NCI-H345 treated with DMSO at 0.1 percent for 48 hours (cell line): ENCODE data around the gene KHDC4.

ENCODE experiments used
- DNase-seq: peaks from one replicate; lab custom pipeline; 2025; ENCODE audit not compliant: unreplicated experiment; lab: John Stamatoyannopoulos, UW

KHDC4 gene

DNA sequence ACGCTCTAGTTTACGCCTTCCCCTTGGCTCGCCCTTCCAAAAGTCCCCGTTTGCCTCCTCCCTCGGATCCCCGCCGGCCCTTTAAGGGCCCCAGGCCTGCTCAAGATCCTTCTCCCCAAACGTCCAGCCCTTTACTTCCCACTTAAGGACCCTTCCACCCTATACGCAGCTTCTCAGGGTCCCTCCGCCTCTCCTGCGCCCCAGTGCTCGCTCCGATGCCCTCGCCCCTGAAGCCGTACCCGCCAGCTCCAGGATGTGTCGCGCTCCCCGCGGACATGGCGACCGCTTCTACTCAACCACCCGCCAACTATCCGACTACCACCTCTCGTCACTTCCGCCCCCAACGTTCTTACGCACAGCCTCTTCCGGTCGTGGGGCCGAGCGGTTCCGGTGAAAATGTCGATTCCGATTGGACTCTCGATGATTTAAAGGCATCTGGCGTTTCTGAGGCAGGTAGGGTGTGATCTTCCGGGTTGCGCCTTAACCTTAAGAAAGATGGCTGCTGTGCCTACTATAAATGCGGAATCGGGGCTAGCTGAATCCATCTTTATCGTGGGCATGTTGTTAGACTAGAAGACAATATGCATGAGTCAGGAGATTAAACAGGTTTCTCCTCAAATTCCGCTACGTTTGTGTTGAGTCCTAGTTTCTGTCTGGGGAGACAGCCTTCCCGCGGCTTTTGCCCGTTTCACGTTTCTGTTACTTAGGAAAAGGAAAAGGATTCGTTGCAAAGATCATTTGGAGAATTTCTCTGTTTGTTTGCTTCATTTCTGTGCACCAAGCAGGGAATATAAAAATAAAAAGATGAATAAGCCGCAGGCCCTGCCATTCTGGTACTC is at the start of gene KHDC4:
TSS of gene KHDC4 (minus strand) at position 317 of the 839 bp plus-strand sequence. CDS start at position 277, 40 bp downstream.
- peak; percentile 100 for DNase-seq

DNA sequence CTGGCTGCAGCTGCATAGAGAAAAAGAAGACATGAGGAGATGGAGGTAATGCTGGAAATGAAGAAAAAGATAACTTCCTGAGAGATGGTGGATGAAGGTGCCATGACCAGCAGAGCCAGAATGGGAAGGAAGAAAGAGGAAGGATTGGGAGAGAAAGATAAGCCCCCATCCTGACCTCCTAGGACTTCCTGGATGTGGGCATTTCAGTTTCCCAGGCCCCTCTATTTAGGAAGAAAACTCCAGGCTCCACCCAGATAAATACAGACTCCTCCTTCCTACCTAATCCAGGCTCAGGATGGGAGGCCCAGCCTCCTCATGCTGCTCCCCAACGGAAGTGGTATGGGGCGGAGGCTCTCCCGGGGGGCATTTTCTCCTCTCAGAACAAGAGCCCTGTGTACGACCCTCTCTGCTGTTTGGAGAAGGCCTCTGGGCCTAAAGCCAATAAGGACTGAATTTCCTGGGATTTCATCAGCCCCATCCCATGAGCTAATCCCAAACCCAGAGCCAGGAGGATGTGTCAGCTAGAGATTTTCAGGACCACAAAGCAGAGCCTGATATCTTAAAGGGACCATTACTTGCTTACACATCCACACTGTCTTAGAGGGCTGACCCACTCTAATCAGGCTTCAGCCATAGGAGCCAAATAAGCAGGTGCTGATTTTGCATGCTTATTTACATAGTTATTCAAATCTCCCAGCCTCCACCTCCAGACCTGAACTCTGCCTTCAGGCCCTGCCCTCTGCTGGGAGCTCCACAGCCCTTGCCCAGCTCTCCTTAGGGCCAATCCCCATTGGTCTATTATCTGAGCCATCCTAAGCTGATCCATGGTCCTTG is 49.2 kb upstream of the KHDC4 start:
- DNase-seq, result peak; percentile 65

DNA sequence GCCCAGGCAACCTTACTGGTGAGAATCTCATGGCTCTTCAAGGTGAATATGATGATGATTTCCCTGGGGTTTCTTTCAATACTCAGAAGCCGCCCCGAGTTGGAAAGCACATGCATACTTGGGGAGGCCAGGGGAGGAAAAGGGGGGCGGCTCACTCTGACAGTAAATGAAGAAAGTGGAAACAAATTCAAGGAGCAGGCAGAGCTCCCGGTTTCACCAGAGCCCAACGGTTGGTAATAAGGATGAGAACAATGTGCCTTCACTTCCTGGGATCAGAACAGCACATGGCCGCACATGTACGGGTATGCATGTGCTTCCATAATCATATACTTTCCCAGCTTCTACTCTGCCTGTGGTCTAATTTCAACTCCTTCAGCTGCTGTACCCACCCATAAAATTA is 47.9 kb upstream of the KHDC4 start:
- no peak for DNase-seq

DNA sequence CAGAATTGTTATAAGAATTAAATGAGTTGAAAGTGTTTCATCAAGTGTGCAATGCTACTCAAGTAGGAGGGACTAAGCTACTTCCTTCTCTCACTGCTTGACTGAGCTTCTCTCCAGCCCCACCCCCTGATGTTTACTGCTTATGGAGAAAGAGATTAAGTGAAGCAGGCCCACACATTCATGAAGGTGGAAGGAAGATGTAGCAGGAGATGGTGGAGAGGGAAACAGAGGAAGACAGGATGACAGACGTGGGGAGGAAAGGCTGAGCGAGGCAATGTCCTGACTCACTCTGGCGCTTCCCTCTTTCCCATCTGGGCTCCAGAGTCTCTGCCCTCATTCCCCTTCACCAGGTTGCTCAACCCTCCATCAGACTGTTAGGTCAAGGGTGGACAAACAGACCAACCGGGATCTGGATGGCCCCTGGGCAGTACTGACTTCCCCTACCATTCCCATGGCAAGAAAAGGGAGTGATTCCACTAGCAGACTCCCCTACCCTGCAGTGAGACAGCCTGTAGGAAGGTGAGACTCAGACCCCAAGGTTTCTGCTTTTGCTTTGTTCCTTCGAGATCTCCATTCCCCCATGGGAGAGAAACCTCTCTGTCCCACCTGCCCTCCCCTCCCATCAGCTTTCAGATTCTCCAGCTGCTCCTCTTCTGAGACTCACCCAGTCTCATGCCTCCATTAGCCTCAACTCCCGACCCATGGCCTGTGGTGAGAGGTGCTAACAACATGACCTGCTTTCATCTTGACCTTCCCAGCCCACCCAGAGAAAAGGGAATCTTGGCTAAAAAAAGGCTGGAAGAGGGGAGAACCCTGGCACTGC is 47.3 kb upstream of the KHDC4 start:
- DNase-seq, result no peak

DNA sequence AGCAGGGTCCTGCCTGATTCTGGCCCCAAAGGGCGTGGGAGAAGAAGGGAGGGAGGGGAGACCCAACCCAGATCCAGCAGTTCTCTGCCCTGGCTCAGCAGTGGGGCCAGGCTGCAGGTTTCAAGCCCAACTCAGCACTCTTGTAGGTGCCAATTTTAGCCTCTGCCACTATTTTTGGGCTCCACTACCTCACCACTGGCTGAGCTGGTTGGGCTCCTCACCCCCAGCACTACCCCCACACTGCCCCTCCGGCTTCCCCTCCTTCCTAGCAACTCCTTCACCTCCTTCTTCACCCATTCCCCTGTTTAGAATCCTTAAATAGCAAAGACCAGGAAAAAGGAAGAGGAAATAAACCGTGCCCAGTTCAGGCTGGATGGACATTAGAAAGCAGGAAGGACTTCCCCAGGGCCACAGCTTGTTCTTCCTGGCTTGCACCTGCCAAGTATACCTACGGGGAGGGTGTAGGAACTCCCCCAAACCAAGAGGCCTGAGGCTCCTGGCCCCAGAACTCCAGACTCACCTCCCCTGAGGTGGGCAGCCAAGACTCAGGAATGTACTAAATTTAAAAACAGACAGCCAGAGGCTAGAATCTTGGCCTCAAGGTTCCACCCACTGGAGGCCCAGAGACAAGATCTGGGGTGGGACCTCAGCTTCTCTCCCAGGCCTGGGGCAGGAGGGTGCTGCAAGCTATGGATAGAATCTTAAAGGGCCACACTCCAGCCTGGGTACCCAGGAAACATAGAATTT is 45.6 kb upstream of the KHDC4 start:
- no peak for DNase-seq

DNA sequence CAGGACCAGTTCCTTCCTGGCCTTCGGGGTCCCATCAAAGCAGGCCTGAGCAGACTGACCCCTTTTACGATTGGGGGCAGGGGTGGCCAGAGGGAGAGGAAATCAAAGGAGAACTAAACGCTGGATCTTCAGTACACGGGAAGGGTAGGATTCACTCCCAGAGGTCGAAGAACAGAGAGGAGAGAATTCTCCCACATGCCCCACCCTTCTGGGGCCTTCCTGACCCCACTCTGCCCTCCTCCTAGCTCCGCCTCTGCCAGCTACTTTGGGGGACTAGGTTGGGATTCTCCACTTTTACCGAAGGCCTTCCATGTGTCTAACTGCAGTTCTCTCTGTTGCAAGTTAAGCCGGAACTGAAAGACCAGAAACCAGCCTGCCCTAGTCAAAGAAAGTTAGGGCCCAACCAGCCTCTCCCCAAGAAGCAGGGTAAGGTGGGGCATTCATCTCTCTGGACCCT is 44.8 kb upstream of the KHDC4 start:
- no peak for DNase-seq

DNA sequence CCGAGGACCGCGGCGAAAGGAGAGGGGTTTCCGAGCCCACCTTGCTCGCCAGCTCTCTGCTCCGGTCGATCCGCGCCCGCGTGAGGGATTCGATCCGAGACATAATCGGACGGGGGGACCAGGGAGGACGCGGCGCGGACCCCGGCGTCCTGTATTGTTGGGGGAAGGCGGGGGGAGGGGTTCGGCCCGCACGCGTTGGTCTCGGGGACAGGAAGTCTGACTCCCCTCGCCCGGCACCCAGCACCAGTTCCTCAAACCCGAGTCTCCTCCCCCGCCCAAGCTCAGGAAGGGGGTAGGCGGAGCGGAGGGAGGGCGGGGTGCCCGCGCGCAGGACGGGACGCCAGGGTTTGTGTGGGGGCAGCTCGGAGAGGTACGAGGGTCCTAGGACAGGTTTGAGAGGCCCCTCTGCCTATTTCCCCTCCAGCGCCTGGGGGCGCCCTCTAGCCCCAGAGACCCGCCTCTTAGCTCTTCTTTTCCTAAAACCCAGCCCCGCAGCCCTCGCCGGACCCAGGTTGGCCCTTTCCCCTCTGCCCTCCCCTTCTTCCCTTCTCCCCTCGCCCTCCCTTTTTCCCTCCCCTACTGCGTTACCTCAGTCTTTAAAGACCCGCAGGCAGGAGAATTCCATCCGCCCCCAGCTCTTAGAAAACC is 44.2 kb upstream of the KHDC4 start, which contains the start of gene ARHGEF2:
TSS of gene ARHGEF2 (minus strand) at position 223 of the 648 bp plus-strand sequence. CDS start at position 103, 120 bp downstream.
- DNase-seq, result peak; percentile 78

DNA sequence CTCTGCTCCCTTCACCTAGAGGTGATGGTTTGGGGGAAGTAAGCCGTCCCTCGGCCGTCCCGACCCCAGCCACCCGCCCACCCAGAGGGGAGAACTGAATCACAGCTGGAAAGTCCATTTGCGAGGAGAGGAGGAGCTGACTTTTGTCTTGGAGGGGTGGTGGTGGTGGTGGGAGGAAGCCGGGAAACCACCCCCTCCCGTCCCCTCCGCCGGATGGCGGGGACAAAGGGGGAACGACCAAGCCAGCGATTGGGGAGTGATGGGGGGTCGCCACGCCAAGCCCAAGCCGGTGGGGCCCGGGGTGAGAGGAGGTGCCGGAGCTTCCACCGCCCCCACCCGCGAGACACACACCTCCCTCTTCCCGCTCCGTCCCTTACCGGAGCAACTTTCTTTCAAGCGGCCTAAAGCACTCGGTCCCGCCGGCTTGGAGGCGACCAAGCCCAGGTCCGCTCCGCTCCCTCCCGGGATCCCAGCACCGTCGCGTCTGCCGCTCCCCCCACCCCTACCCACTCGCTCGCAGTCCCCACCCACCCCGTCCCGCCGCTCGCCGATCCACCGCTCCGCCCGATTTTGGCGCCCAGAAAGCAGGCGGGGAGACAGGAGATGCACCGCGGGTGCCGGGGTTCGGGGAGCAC is 43.6 kb upstream of the KHDC4 start:
- peak; percentile 76 for DNase-seq

DNA sequence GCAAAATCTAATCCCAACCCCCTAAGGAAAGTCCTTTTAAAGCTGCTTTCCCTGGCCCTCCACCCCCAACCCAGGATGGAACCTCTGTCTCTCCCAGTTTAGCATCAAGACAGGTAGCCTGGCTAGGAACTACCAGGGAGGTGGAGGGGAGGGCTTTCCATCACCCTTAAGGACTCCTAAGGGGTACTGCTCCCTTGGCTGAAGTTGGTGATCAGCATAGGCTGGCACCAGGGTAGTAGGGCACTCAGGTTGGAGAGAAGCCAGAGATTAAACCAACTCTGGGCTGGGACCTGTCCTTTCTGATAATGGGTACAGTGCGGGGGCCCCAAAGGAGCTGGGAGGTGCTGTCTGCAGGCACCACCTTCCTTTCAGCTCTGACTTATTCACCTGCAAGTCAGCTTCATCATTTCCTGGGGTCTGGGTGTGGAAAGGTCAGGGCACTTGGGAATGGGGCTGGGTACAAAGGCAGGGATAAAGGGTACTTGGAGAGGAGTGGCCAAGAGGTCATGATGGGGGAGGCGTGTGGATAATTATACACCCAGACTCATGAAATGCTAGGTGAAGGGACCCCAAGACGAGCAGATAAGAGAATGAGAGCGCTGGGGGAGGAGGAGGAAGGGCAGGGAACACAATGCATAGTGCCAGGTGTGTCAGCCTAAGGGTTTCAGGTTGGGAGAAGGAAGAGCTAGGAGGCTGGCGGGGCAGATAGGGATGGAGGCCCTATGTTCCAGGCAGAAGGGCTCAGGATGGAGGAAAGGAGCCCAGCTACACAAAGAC is 42.9 kb upstream of the KHDC4 start:
- peak; percentile 89 for DNase-seq

DNA sequence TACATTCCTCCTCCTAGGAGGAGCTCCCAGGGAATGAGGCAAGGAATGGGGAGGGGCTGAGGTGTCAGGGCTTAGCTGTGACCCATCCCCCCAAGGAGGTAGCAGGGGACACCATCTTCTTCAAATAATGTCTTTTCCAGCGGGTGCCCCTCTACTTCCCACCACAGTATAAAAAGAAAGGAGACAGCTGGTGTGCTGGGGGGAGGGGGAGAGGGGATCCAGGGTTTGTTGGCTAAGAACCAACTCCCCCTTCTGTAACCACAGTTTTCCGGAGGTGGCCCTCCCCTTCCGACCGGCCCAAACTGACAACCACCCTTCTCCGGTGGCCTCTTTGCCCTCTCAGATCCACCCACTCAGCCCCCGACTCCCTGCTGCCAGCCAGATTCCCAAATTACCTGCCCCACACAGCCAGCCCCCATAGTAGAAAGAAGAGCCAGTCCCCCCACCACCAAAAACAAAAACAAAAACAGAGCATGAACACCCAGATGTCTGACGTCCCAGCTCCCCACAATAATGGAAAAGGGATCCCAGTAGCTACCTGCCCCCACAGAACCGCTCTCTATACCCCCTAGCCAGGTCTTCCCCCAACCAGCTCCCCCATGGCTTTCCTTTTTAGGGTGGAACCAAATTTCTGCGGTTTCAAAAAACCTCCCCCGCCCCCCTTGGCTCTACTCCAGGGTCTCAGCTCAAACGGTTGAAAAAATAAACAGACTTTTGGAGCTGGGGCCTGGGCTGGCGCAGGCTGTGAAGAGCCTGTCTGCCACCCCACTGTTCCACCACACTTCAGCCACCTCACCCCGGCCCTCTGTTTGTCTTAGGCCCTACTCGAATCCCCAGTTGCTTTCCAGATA is 42.1 kb upstream of the KHDC4 start:
- DNase-seq, result peak; percentile 100

DNA sequence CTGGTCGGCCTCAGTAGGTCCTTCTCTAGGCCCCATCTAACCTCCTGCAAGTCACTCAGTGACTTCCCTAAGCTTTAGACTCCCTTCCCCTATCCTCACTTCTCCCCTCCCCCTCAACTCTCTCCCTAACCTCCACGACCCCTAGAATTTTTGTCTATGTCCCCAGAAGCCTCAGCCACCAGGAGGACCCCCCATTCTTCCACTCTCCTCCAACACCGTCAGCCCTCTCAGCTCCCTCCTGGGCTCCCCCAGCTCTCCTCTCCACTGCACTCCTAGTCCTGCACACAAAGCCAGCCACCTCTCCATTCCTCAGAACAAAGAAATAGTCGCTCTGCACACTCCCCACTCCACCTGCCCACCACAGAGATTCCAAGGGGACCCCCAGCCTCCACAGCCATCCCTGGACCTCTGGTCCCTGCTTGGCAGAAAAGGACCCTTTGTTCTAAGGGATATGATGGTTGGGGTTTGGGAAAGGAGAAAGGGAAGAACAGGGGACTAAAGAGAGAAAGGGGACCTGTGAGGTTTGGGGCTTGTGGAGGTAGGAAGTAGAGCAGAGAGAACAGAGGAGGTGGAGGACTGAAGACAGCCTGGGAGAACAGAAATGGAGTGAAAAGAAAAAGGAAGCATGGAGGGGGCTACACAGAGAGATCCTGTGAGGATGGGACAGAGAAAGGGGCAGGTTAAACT is 41.3 kb upstream of the KHDC4 start:
- peak; percentile 85 for DNase-seq

DNA sequence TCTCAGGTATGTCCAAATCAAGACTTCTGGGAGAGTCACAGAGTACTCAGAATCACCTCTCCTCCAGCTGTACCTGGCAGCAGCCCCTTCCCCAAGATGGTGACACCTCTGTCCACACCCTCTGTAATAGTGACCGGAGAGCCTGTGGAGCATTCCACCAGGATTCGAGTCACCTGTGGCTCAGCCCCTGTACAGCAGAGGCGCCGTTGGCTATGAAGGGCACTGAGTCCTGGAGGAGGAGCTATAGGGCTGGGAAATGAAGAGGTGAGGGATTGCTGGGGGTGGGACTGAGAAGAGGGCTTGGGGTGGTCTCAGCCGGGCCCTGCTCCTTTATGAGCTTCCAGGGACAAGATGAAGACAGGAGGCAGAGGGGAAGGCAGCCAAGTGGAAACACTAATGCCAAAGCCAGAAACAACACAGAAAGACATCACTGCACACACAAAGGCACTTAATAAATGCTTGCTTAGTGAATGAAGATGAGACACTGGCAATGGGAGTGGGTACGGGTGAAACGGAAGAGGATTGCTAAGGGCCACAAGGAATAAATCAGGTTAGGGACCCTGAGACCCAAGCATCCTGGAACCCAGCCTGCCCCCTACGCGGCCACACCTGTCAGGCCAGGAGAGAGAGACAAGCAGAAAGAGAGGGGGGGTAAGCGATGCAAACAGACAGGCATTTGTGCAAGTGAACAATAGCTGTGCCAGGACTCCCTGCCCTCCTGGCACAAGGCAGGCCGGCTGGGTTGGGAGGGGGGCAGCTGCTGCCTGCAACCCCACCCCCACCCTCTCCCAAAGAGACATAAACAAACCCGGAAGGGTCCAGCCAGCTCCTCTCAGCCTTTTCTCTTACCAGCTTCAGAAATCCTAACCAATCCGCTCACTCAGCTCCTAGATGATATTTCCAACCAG is 40.2 kb upstream of the KHDC4 start:
- DNase-seq, result peak; percentile 90

DNA sequence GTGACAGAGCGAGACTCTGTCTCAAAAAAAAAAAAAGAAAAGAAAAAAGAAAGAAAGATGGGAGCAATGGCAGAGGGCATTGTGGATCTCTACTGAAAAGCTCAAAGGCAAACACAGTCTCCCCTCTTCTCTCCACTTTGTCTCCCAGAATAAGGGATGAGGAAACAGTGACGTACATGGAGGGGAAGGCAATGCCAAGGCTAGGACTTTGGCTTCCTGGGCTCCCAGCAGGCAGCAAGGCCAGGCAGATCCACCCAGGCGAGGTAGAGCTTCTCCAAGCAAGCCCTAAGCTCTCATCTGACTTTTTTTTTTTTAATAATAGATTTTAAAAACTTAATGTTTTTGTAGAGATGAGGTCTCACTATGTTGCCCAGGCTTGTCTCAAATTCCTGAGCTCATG is 39.5 kb upstream of the KHDC4 start:
- DNase-seq, result no peak

DNA sequence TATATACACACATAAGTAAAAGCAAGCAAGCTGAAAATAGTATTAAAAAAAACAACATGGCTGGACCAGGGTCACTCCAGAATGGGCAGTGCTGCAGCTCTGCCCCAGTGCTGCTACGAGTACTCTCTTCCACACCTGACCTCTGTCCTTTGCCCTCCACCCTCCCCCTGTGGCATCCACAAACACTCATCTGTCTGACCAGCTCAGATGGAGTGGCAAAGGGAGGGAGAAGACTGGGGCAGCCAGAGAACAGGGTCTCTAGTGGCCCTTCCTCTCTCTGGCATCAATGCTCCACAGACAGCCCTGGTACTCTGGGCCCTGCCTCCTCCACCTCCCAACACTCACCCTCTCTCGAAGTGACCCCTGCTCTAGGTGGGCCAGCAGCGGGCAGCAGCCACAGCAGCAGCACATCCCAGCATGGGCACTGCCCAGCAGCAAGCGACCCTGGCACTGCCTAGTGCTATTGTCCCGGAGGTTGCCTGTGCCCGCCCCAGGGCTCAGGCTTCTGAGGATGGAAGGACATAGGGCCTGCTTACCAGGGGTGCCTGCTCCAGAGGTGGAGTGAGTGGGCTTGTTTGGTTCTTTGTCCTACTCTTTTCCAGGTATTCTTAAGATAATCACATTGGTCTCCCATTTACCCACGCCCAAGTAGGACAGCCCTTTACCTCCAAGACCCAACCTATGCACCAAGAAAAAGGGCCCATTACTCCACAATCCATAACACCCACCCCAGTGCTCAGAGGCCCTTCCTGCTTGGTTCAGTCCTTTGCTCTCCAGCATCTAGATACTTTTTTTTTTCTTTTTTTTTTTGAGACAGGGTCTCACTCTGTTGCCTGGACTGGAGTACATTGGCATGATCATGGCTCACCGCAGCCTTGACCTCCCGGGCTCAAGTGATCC is 37.9 kb upstream of the KHDC4 start:
- no peak for DNase-seq
